Measurements from ENCODE around the gene ASPN.

ASPN gene

GRCh38 chr9:92476962-92477361 lies 5.3 kb downstream of the ASPN start:
- DNase-seq (ENCODE audit: low read depth, low spot score), result no peak

GRCh38 chr9:92474587-92474986 lies 7.7 kb downstream of the ASPN start:
- DNase-seq (ENCODE audit: low read depth, low spot score), result no peak

- no peak for DNase-seq (ENCODE audit: low read depth, low spot score)
These were observed 14.1 kb downstream of the ASPN start for GRCh38 chr9:92468206-92468605.

- no peak for DNase-seq (ENCODE audit: low read depth, low spot score)
These were observed 14.8 kb downstream of the ASPN start for GRCh38 chr9:92467511-92467910.

- DNase-seq (ENCODE audit: low read depth, low spot score), result no peak
These were observed 15.3 kb downstream of the ASPN start for GRCh38 chr9:92467041-92467440.

GRCh38 chr9:92463984-92464383 lies 18.3 kb downstream of the ASPN start:
- DNase-seq (ENCODE audit: low read depth, low spot score), result no peak

- no peak for DNase-seq (ENCODE audit: low read depth, low spot score)
These were observed 18.9 kb downstream of the ASPN start for GRCh38 chr9:92463387-92463786.

- DNase-seq (ENCODE audit: low read depth, low spot score), result no peak
These were observed 24.7 kb downstream of the ASPN start for GRCh38 chr9:92457576-92457975.

GRCh38 chr9:92455217-92455616 lies 27.1 kb downstream of the ASPN start:
- no peak for DNase-seq (ENCODE audit: low read depth, low spot score)

GRCh38 chr9:92446536-92446935 lies 35.8 kb downstream of the ASPN start:
- DNase-seq (ENCODE audit: low read depth, low spot score), result no peak

GRCh38 chr9:92444841-92445240 lies 37.5 kb downstream of the ASPN start:
- no peak for DNase-seq (ENCODE audit: low read depth, low spot score)

- DNase-seq (ENCODE audit: low read depth, low spot score), result no peak
These were observed 41.6 kb downstream of the ASPN start for GRCh38 chr9:92440751-92441046.

GRCh38 chr9:92439921-92440750 lies 42.2 kb downstream of the ASPN start:
- no peak for DNase-seq (ENCODE audit: low read depth, low spot score)

GRCh38 chr9:92438900-92439526 lies 43.3 kb downstream of the ASPN start:
- no peak for DNase-seq (ENCODE audit: low read depth, low spot score)

GRCh38 chr9:92435263-92435662 lies 47.0 kb downstream of the ASPN start:
- no peak for DNase-seq (ENCODE audit: low read depth, low spot score)

- DNase-seq (ENCODE audit: low read depth, low spot score), result no peak
These were observed 49.2 kb downstream of the ASPN start for GRCh38 chr9:92432972-92433548.

- no peak for DNase-seq (ENCODE audit: low read depth, low spot score)
These were observed 50.0 kb downstream of the ASPN start for GRCh38 chr9:92432350-92432749.

GRCh38 chr9:92429836-92430235 lies 52.5 kb downstream of the ASPN start:
- DNase-seq (ENCODE audit: low read depth, low spot score), result no peak

- no peak for DNase-seq (ENCODE audit: low read depth, low spot score)
These were observed 55.7 kb downstream of the ASPN start for GRCh38 chr9:92426501-92427145.

GRCh38 chr9:92425474-92425873 lies 56.8 kb downstream of the ASPN start:
- DNase-seq (ENCODE audit: low read depth, low spot score), result no peak

- no peak for DNase-seq (ENCODE audit: low read depth, low spot score)
These were observed 58.0 kb downstream of the ASPN start, which contains the start of gene OMD for GRCh38 chr9:92424340-92424739. OMD (minus strand) TSS chr9:92424471; CDS start chr9:92417558, 6,913 bp downstream.

GRCh38 chr9:92423612-92424011 lies 58.7 kb downstream of the ASPN start:
- no peak for DNase-seq (ENCODE audit: low read depth, low spot score)

All from activated naive CD8-positive, alpha-beta T cell treated with anti-CD3 and anti-CD28 coated beads, Interleukin-2, amount 50 U/mL, for 16 hours (primary cell).